ENCODE results near the gene RAB40A.

Gene RAB40A

GRCh38 chrX:103556963-103557612, 37.8 kb upstream of the RAB40A start:
- DNase-seq (ENCODE audit: low read depth), result no peak
- TF ChIP-seq CTCF (IDR thresholded peaks at IDR 0.05; ENCODE audit: low read depth, low read length), result no peak
- TF ChIP-seq MYC (IDR thresholded peaks at IDR 0.05; ENCODE audit: low read depth, low read length), result no peak
- TF ChIP-seq MAX (IDR thresholded peaks at IDR 0.05; ENCODE audit: low read depth, low read length), result no peak
- no peak for TF ChIP-seq POLR2A (IDR thresholded peaks at IDR 0.05; ENCODE audit: extremely low read depth, insufficient read length)
- H3K4me3 ChIP-seq (ENCODE audit: low read depth, low read length), result no peak overlapping the region

DNA sequence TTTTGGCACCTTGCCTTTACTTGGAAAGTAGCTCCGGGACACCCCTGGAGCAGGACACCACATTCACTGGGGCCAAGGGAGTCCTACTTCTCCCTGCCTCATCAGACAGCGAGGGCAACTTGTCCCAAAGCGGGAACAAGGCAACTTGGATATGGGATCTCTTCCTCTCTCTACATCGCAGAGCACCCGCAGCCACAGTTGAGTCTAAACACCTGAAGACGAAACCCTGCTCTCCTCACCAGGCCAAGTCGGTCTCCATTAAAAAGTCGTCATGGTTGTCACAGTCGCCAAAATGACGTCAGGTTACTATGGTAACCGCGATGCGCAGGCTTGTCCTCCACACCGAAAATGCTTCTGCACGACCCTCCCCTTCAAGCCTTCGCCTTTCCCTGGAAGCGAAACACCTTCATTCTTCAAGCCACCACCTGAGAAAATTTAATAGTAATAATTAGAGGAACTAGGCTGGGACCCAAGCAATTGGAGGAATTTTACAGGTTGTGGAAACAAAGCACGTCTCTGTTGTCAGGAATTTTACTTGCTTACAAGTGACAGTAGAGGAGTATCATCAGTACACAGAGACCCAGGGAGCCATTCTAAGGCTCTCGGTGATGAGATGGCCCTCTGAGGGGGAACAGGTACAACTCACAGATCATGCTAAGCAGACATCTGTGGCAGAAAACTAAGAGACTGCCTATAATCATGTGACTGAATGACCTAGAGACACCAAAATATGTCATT, 35.6 kb upstream of the RAB40A start:
- H3K4me3 ChIP-seq (ENCODE audit: low read depth, low read length), result no peak overlapping the region
- DNase-seq (ENCODE audit: low read depth), result peak; percentile 0
- no peak for TF ChIP-seq POLR2A (IDR thresholded peaks at IDR 0.05; ENCODE audit: extremely low read depth, insufficient read length)
- TF ChIP-seq CTCF (IDR thresholded peaks at IDR 0.05; ENCODE audit: low read depth, low read length), result no peak
- no peak for TF ChIP-seq MAX (IDR thresholded peaks at IDR 0.05; ENCODE audit: low read depth, low read length)
- no peak for TF ChIP-seq MYC (IDR thresholded peaks at IDR 0.05; ENCODE audit: low read depth, low read length)

- H3K4me3 ChIP-seq (ENCODE audit: low read depth, low read length), result no peak overlapping the region
These were observed 32.9 kb upstream of the RAB40A start for GRCh38 chrX:103552236-103552635.

DNA sequence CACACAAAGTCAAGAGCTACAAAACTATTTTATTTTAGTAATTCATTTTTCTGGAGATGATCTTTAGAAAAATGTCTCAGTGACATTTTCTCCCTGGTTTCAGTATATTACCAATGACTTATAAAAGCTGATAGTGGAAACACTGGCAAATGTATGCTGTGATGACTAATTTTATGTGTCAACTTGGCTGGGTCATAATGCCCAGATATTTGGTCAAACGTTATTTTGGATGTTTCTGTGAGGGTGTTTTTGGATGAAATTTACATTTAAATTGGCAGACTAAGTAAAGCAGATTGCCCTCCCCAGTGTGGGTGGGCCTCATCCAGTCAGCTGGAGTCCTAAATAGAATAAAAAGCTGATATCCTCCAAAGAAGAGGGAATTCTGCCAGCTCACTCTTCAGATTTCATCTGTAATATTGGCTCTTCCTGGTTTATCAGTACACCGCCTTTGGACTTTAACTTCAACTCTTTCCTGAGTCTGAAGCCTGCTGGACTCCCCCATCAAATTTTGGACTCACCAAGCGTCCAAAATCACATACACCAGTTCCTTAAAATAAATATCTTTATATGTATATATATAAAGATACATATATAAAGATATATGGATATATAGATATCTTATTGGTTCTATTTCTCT, 31.2 kb upstream of the RAB40A start:
- TF ChIP-seq MYC (IDR thresholded peaks at IDR 0.05; ENCODE audit: low read depth, low read length) (no peak), POLR2A (IDR thresholded peaks at IDR 0.05; ENCODE audit: extremely low read depth, insufficient read length) (no peak), MAX (IDR thresholded peaks at IDR 0.05; ENCODE audit: low read depth, low read length) (no peak), CTCF (IDR thresholded peaks at IDR 0.05; ENCODE audit: low read depth, low read length) (no peak)
- no peak overlapping the region for H3K4me3 ChIP-seq (ENCODE audit: low read depth, low read length)
- no peak for DNase-seq (ENCODE audit: low read depth)

More at GRCh38 chrX:103552236-103552635, 32.9 kb upstream of the RAB40A start:
- DNase-seq (ENCODE audit: low read depth), result no peak
- no peak for TF ChIP-seq MYC (IDR thresholded peaks at IDR 0.05; ENCODE audit: low read depth, low read length)
- TF ChIP-seq CTCF (IDR thresholded peaks at IDR 0.05; ENCODE audit: low read depth, low read length), result no peak
- no peak for TF ChIP-seq MAX (IDR thresholded peaks at IDR 0.05; ENCODE audit: low read depth, low read length)
- TF ChIP-seq POLR2A (IDR thresholded peaks at IDR 0.05; ENCODE audit: extremely low read depth, insufficient read length), result no peak

DNA sequence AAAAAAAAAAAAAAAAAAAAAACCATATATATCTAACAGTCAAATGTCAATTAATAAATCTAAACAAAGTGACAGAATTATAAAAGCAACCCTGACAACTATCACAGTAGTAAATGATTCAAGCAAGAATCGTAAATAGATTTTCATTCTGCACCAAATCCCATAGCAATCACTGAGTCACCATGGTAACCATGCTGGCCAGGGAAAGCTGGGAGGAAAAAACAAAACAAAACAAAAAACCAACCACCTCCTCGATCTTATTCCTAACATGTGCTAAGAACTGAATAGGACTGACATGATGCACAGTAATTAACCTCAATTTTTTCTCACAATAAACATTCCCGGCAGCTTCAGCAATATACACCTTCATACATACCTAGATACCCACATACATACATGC, 30.6 kb upstream of the RAB40A start:
- no peak for DNase-seq (ENCODE audit: low read depth)
- H3K4me3 ChIP-seq (ENCODE audit: low read depth, low read length), result no peak overlapping the region
- TF ChIP-seq POLR2A (IDR thresholded peaks at IDR 0.05; ENCODE audit: extremely low read depth, insufficient read length) (no peak), MAX (IDR thresholded peaks at IDR 0.05; ENCODE audit: low read depth, low read length) (no peak), CTCF (IDR thresholded peaks at IDR 0.05; ENCODE audit: low read depth, low read length) (no peak), MYC (IDR thresholded peaks at IDR 0.05; ENCODE audit: low read depth, low read length) (no peak)

All from NB4 (cell line).